ENCODE results near the gene PPP1R3C.

Gene PPP1R3C

DNA sequence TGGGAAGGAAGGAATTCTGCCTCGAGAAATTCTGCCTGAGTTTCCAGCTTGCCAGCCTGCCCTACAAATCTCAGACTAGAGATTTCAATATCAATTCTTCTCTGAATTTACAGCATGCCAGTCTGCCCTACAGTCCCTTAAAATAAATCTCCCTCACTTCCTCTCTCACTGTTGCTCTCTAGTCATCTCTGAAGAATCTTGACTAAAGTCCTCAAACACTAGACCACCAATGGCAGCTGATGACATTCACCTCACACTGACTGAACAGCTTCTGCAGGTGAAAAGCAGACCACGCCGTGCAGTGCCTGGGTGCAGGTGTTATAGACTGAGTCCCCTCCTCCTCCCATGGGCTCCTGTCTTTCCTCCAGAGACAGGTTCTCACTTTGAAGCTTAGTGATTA is 30.4 kb downstream of the PPP1R3C start:
- no peak overlapping the region for H3K4me3 ChIP-seq (ENCODE audit: low read depth, low read length)

- no peak overlapping the region for H3K4me3 ChIP-seq (ENCODE audit: low read depth, low read length)
Measured at GRCh38 chr10:91601212-91601611, 31.7 kb downstream of the PPP1R3C start.

GRCh38 chr10:91598211-91598977 is 34.5 kb downstream of the PPP1R3C start:
- H3K4me3 ChIP-seq (ENCODE audit: low read depth, low read length): no peak overlapping the region

DNA sequence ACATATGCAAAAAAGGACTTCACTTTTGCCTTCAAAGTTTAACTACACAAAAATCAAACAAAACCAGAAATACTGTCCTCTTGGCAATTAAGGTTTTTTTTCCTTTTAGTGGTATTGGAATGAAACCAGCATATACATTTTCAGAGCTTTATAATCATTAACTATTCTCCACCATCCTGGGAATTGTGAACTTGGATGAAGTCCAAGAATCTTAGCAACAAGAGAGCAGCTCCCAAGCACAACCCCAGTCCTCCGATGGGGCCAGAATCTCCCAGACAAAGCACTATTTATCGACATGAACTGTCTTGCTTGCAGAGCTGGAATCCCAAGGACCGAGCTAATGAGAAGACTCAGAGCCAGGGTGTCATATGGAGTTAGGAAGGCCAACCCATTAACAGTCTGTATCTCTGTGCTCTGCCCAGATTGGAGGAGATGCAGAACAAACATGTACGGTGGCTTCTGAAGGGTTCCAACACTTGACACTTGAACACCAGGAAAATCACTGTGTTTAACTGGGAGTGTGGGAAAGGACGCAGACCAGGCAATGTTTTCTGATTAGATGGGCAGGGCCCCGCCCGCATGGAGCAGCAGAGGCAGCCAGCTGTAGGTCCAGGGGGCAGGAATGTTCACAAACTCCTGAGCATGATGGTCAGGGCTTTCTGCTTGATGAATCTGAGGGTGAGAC is 35.5 kb downstream of the PPP1R3C start:
- no peak overlapping the region for H3K4me3 ChIP-seq (ENCODE audit: low read depth, low read length)

- no peak overlapping the region for H3K4me3 ChIP-seq (ENCODE audit: low read depth, low read length)
Measured at GRCh38 chr10:91596825-91597196, 36.1 kb downstream of the PPP1R3C start.

DNA sequence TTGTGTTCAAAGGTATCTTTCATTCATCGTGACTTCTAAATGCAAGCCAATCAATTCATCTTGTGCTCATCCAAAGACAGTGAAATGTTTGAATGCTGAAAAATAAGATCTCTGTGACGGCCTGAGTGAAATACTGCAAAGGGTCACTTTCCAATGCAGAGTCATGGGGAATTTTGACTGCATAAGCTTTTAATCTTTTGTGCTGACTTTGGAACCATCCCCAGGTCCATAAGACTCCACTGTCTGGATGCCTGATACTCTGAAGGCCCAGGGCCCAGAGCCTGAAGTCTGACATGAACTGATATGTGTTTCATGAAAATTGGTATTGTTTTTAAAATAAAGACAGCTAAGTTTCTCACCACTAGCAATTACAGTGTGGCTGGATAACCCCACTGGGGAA is 39.0 kb downstream of the PPP1R3C start:
- no peak overlapping the region for H3K4me3 ChIP-seq (ENCODE audit: low read depth, low read length)

DNA sequence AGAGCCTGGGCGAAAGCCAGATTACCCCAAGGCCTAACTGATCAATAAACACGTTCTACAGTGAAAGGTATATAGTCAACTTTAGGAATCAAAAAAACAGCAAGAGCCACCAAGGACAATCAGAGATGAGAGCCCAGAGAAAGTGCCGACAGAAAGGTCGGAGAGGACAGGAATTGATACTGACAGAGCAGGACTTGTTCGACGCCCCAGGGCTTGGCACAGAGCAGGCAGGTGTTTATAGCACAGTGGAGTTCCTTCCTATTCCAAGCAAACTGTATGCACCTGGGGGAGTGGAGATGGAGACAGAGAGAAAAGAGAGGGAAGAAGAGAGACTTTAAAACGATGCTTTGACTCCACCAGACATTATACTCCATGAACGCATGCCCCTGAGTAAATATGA is 39.5 kb downstream of the PPP1R3C start:
- no peak overlapping the region for H3K4me3 ChIP-seq (ENCODE audit: low read depth, low read length)

DNA sequence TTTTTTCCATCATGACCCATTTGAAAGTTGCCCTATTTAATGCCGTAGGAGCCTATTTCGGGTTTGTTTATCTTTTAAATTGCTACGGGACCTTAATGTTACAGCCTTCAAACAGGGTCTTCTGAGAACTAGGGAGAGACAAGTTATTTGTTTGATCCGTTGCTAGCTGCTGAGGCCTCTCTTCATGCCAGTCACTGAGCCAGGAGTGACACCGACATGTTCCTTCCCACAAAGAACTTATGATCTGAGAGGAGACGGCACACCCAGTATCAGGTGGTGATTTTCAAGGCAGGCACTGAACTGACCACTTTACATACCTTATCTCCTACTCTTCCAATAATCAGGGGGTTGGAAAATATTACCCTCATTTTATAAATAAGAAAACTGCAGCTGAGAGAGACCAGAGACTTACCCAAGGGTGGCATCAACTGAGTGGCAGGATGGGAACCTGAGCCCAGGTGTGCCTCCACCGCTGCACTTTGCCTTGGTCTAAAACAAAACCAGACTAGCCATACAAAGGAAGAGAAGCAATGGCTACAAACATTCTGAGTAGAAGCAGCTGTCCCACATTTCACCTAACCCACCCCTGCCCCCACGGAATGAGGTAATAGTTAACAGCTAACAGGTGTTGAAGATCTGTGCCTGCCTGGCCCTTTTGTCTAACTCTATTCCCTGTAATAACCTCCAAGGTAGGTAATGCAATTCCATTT is 40.5 kb downstream of the PPP1R3C start:
- H3K4me3 ChIP-seq (ENCODE audit: low read depth, low read length): no peak overlapping the region

DNA sequence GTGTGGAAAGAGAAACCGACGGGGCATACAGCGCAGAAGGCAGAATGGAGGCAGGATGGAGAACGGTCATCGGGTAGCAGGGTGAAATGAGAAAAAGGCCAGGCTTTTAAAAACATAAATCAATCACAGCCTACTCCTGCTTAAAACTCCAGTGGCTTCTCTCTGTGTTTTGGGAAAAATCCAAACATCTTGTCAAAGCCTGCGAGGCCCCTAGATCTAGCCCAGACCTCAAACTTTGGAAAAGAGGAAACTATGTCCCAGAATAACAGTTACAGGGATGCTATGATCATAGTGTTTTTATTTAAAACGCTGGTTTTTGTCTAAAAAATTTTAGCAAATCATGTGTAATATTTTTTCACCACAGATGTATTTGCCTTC is 41.1 kb downstream of the PPP1R3C start:
- H3K4me3 ChIP-seq (ENCODE audit: low read depth, low read length): no peak overlapping the region

DNA sequence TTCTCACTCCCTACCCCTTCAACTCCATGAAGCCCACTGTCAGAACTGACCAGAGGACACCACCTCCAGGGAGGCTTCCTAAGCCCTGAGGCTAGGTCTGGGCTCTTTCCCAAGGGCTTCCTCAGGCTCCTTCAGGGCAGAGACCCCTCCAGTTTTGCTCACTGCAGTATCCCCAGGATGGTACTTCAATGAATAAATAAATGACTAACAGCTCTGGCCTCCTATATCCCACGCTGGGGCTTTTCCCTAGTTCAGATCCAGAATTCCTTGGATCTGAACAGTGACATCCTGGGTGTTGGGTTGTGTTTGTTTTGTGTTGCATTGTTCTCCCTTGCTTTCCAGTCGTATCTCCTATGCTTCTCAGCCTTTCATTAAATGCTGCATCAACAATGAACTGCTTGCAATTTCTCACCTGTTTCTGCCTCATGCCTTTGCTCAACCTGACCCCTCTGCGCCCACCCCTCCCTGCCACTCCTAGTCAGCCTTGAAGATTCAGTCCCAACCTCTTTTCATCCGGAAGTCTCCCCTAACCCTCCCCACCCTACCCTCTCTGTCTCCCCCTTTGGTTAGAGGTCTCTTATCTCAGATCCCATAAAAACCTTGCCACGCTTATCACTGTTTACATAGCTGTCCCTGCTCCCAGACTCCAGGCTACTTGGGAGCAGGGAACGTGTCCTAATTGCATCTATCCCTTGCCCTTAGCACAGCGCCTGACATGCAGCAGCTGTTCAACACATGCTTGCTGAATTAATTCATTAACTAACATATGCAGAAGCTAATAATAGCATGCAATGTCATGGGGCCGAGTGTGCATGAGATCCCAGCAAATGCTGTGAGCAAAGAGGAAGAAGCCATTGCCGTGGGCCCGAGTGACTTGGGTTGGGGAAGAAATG is 41.7 kb downstream of the PPP1R3C start:
- H3K4me3 ChIP-seq (ENCODE audit: low read depth, low read length): no peak overlapping the region

DNA sequence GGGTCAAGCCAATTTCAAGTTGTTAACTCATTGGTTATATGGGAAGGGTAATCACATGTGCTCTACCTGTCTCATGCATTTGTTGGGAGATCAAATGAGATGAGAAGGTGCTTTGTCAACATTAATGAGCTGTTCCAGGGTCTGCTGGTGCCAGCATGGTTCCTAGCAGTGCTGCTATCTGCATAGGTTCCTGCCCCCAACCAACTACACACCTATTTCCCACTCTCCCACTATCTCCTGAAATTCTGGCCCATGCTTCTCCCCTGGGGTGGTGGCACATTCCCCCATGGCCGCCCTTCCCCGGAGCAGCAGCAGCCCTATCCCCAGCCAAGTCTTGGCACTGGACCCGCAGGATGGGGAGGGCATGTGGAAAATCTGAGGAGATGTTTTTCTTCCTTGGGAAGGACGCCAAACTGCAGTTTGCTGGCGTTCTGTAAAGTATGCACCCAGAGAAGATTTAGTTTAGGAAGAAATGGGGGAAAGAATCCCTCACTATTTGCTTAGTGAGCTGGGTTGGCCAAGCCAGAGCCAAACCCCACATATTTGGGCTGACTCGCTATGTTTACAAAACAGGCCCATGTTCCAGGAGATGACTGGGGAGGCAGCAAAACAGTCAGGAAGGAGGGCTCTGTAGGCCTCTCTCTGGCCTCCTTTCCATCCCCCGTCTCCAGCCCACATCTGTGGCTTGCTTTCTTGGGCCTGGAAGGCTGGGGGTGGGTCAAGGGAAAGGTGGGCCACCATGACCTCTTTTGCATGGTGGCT is 42.5 kb downstream of the PPP1R3C start:
- no peak overlapping the region for H3K4me3 ChIP-seq (ENCODE audit: low read depth, low read length)

DNA sequence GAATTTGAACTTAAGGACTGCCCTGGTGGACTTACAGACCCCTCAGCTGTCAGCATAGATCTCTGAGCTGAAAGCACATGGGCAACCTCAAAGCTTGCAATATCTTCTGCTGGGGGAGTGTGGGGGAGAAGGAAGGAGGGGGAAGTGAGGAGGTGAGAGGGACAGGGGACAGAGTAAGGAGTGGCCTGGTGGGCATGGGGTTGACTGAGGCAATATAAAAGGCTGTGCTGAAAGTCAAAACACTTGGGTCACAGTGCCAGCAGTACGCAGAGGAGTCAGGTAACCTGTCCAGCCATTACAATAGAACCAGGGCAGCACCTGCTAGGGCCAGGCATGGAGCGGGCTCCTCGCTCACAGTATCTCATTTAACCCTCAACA is 43.2 kb downstream of the PPP1R3C start:
- no peak overlapping the region for H3K4me3 ChIP-seq (ENCODE audit: low read depth, low read length)

- H3K4me3 ChIP-seq (ENCODE audit: low read depth, low read length): no peak overlapping the region
Measured at GRCh38 chr10:91589015-91589657, 43.7 kb downstream of the PPP1R3C start.

DNA sequence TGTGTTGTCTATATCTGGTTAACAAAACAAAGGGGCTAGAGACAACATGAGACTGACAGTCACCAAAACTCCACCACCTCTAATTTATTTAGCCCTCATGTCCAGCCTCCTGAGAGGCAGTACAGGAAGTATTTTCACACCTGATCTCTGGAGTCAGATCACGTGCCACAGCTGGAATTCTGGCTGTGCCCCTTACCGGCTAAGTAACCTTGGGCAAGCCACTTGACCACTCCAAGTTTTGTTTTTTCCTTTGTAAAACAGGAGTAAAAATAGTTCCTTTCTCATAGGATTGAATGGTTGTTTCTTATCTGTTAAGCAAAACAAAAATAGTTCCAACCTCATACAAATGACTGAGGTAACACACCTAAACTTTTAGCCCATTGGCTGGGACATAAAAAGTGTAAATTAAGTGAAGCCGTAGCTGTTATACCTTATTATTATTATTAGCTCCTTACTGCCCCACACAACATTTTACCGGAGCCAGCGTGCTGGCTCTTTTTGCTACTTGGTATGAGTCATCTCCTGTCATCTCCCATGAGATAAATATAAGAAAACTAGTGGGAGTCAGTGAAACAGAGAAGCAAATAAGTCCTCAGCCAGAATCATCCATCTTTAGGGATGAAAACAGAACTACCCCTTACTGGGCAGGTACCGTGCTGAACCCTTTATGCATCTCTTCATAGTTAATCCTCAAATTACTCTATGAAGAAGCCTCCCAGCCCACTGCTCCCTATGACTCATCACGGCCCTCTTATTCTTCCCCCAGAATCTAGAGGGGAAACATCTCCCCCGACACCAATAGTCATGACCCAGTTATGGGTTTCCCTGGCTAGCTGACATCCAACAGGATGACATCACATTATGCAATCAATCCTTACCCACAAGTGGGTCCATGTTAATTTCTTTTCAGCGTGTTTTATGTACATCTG is 44.9 kb downstream of the PPP1R3C start:
- no peak overlapping the region for H3K4me3 ChIP-seq (ENCODE audit: low read depth, low read length)

GRCh38 chr10:91582153-91582554 is 50.7 kb downstream of the PPP1R3C start:
- H3K4me3 ChIP-seq (ENCODE audit: low read depth, low read length): no peak overlapping the region

GRCh38 chr10:91579329-91579985 is 53.4 kb downstream of the PPP1R3C start:
- H3K4me3 ChIP-seq (ENCODE audit: low read depth, low read length): no peak overlapping the region

Data from iPS-11a (cell line).